K562 (cell line): ENCODE data around the gene PPP1R1C. TPM values are rescaled to one million over a fixed set of nuclear protein-coding genes. Genes with fewer than 3 reads are reported as not detected.

Experiments used
- ATAC-seq: fragments of 200-7000 bp; cut with Tn5 transposase; 3 replicates; pipeline ENCODE4 v1.9.1; 2020; ENCODE audit warnings: moderate library complexity
- BruUV-seq: library from RNA; stranded (reverse); fragments of 400-500 nt; replicated peaks from 2 replicates; lab custom pipeline; 2021; lab: Mats Ljungman, UMichigan
- CTCF ChIA-PET: fragments of 300-600 bp; formaldehyde crosslinking; extraction: SDS; loops from one replicate; lab custom pipeline; 2021; ENCODE audit warnings: low intra/inter-chr PET ratio; lab: Yijun Ruan, JAX
- POLR2A ChIA-PET: fragments of 300-600, 350-650 bp; sonication (Branson Sonifier 250); formaldehyde crosslinking; extraction: SDS; loops from one replicate; lab custom pipeline; 2021; ENCODE audit warnings: antibody characterized with exemption, inconsistent platforms; lab: Yijun Ruan, JAX
- DNase-seq, 4 experiments: peaks; one replicate each; pipeline versions ENCODE4 v3.0.0 to v3.0.0-alpha.2; 2011 to 2018; ENCODE audit warnings: low spot score in 3 of 4, mixed read lengths in 3 of 4; ENCODE audit errors: extremely low read depth in 1 of 4
- FAIRE-seq: peaks from 2 replicates; lab custom pipeline; 2011; peaks lifted over from hg19 to GRCh38; lab: Jason Lieb, UNC
- H2AFZ ChIP-seq: 2 replicates; pipeline ENCODE4 v1.6.0; 2011; ENCODE audit warnings: low read depth, low read length, control low read depth, inconsistent platforms
- H3K27ac ChIP-seq: fragments of 200-600 bp; 3 replicates; pipeline ENCODE4 v1.8.0; 2011; ENCODE audit warnings: low read depth, mild to moderate bottlenecking, control low read depth, inconsistent platforms, low read length, moderate library complexity, mixed read lengths; ENCODE audit errors: extremely low read depth
- H3K27me3 ChIP-seq, 2 experiments: fragments of 300-600 bp in 1 of 2; 2 replicates in 1 of 2; 3 replicates in 1 of 2; pipeline versions ENCODE4 v1.6.0 to v1.8.0; 2011; ENCODE audit warnings: inconsistent platforms in 2 of 2, low read length in 2 of 2, mild to moderate bottlenecking in 1 of 2, mixed read lengths in 1 of 2, moderate library complexity in 1 of 2; ENCODE audit not compliant: control insufficient read depth in 2 of 2, insufficient read depth in 2 of 2
- H3K36me3 ChIP-seq: fragments of 300-600 bp; 3 replicates; pipeline ENCODE4 v1.8.0; 2011; ENCODE audit warnings: mild to moderate bottlenecking, low read length, inconsistent platforms; ENCODE audit not compliant: control insufficient read depth, insufficient read depth
- H3K4me1 ChIP-seq, 2 experiments: fragments of 200-600 bp in 1 of 2; replicated peaks in 1 of 2; 2 replicates in 1 of 2; 3 replicates in 1 of 2; pipeline versions ENCODE4 v1.5.1 to v1.8.0; 2011; ENCODE audit warnings: inconsistent platforms in 2 of 2, low read length in 2 of 2, mild to moderate bottlenecking in 1 of 2, mixed read lengths in 1 of 2, moderate library complexity in 1 of 2; ENCODE audit not compliant: control insufficient read depth in 2 of 2, insufficient read depth in 2 of 2
- H3K4me2 ChIP-seq: 2 replicates; pipeline ENCODE4 v1.6.1; 2011; ENCODE audit warnings: low read length, control low read depth, inconsistent platforms, mixed read lengths; ENCODE audit not compliant: insufficient read depth
- H3K4me3 ChIP-seq: fragments of 200-600 bp; sonication (generic), shearing (Covaris generic); 2 replicates; pipeline ENCODE4 v1.5.1; 2016; ENCODE audit warnings: control low read depth, inconsistent platforms
- H3K79me2 ChIP-seq: fragments of 200-600 bp; 3 replicates; pipeline ENCODE4 v1.8.0; 2011; ENCODE audit warnings: low read length, inconsistent platforms; ENCODE audit not compliant: control insufficient read depth, insufficient read depth
- H3K9ac ChIP-seq, 2 experiments: 2 replicates each; pipeline versions ENCODE4 v1.6.0 to v1.6.1; 2011; ENCODE audit warnings: low read depth in 2 of 2, low read length in 2 of 2, control low read depth in 1 of 2, inconsistent platforms in 1 of 2, mild to moderate bottlenecking in 1 of 2, mixed read lengths in 1 of 2; ENCODE audit not compliant: insufficient read depth in 1 of 2
- H3K9me1 ChIP-seq: one replicate; pipeline ENCODE4 v1.6.0; 2011; ENCODE audit warnings: inconsistent platforms, mild to moderate bottlenecking, low read length, moderate library complexity; ENCODE audit not compliant: control insufficient read depth, insufficient read depth
- H3K9me3 ChIP-seq: replicated peaks from 2 replicates; pipeline ENCODE4 v1.5.1; 2011; ENCODE audit warnings: low read depth, low read length, inconsistent platforms; ENCODE audit not compliant: control insufficient read depth, insufficient read depth
- H4K20me1 ChIP-seq: replicated peaks from 2 replicates; pipeline ENCODE4 v1.6.1; 2011; ENCODE audit warnings: low read length, inconsistent platforms, mixed read lengths; ENCODE audit not compliant: control insufficient read depth, insufficient read depth
- WGBS: fragments of 100-300 bp; shearing (Covaris generic); methylation state at CpG from one replicate; pipeline ENCODE4 v1.1.6; 2016; ENCODE audit warnings: low coverage, mixed read lengths; ENCODE audit not compliant: insufficient coverage; ENCODE audit errors: missing lambda C conversion rate; 5-methylcytosine and 5-hydroxymethylcytosine counted together
- in situ Hi-C: fragments of 300-500 bp; cut with MboI; formaldehyde crosslinking; loops from 4 replicates; pipeline ENCODE4 v1.15.0; 2018; ENCODE audit warnings: inconsistent platforms, mixed read lengths
- intact Hi-C: fragments of 100-400 bp; cut with micrococcal nuclease; formaldehyde crosslinking; loops from 2 replicates; pipeline ENCODE4 v1.14.2; 2022
- polyA plus RNA-seq, 8 experiments: library from polyadenylated mRNA; depleted of rRNA in 4 of 8; stranded (reverse) in 5 of 8; unstranded in 3 of 8; fragments of >200 nt; fragmentation: Nextera tagmentation in 2 of 8; fragmentation: Illumina TruSeq in 1 of 8; extraction: Ambion mirVana in 2 of 8; extraction: Trizol in 1 of 8; gene quantifications; 2 replicates each; pipeline versions ENCODE4 v1.2.1 to v1.2.3, GENCODE V29; 2011 to 2014; ENCODE audit warnings: inconsistent platforms in 1 of 8, missing spikeins in 1 of 8
- total RNA-seq, 7 experiments: library from RNA; depleted of rRNA in 6 of 7; stranded (reverse); fragments of >200 nt in 6 of 7; fragmentation: Illumina TruSeq in 2 of 7; extraction: Trizol in 2 of 7; gene quantifications; 2 replicates each; pipeline versions ENCODE4 v1.2.1 to v1.2.3, GENCODE V29; 2011 to 2021; ENCODE audit warnings: low replicate concordance in 1 of 7
- TF ChIP-seq, protein P1 (sequence below), 2 experiments: fragments of 450-650 bp; IDR thresholded peaks; 2 replicates each; pipeline ENCODE4 v1.6.1; 2016
- TF ChIP-seq, protein P2 (sequence below): fragments of 450-650 bp; IDR thresholded peaks from 2 replicates; pipeline ENCODE4 v1.6.1; 2018; ENCODE audit warnings: mild to moderate bottlenecking, low read depth; ENCODE audit not compliant: partially characterized antibody

The PPP1R1C gene
- total and polyA plus RNA-seq, 9 of the 15 experiments (the other 6 are each of a cell fraction or from before 2014, with no cell fraction given): 0.09 to 0.64 (median 0.40) TPM; not detected in 2

DNA sequence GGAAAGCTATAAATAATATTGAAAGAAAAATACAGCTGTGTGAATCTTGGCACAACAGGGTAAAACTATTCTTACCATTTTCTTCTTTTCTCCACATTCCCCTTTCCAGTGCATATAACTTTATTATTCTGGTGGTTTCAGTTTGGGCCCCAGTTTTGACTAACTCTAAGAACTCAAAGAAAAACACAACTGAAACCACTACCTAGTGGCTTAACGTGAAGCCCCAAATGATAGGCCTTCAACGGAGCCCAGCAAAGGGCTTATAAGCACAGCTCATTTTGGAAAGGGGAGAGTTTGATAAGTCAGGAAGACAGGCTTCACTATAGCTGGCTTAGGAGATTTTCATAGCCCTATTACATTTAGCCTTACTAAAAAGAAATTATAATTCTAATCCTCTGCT is 62.4 kb downstream of the PPP1R1C start:
- ATAC-seq (no peak), DNase-seq (no peak), FAIRE-seq (no peak)
- no peaks in the 10 kb centered on the region for H3K36me3 ChIP-seq
- no peak overlapping the region for H3K4me2 ChIP-seq
- no peak overlapping the region for H3K27ac ChIP-seq
- H3K9me3 ChIP-seq: no peaks in the 10 kb centered on the region
- in situ Hi-C loops (no loop called here), intact Hi-C loops (no loop called here)
- H4K20me1 ChIP-seq: no peaks in the 10 kb centered on the region
- ChIA-PET CTCF (interaction anchor here (0.7 kb wide), 1 partner anchor 849 kb away, joined by 3 read pairs; no protein-coding TSS in a partner anchor), POLR2A (no interaction called here)
- TF ChIP-seq, protein P1, sequence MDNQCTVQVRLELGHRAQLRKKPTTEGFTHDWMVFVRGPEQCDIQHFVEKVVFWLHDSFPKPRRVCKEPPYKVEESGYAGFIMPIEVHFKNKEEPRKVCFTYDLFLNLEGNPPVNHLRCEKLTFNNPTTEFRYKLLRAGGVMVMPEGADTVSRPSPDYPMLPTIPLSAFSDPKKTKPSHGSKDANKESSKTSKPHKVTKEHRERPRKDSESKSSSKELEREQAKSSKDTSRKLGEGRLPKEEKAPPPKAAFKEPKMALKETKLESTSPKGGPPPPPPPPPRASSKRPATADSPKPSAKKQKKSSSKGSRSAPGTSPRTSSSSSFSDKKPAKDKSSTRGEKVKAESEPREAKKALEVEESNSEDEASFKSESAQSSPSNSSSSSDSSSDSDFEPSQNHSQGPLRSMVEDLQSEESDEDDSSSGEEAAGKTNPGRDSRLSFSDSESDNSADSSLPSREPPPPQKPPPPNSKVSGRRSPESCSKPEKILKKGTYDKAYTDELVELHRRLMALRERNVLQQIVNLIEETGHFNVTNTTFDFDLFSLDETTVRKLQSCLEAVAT (IDR thresholded peaks at IDR 0.05): no peak
- TF ChIP-seq, protein P2, sequence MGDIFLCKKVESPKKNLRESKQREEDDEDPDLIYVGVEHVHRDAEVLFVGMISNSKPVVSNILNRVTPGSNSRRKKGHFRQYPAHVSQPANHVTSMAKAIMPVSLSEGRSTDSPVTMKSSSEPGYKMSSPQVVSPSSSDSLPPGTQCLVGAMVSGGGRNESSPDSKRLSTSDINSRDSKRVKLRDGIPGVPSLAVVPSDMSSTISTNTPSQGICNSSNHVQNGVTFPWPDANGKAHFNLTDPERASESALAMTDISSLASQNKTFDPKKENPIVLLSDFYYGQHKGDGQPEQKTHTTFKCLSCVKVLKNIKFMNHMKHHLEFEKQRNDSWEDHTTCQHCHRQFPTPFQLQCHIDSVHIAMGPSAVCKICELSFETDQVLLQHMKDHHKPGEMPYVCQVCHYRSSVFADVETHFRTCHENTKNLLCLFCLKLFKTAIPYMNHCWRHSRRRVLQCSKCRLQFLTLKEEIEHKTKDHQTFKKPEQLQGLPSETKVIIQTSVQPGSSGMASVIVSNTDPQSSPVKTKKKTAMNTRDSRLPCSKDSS: no peak
- 0% methylated on average over 2 of the region's 2 CpGs for WGBS
- H3K4me3 ChIP-seq: no peak overlapping the region
- no peaks in the 10 kb centered on the region for H3K79me2 ChIP-seq
- no peak overlapping the region for H3K9ac ChIP-seq
- H3K4me1 ChIP-seq: no peaks in the 10 kb centered on the region
- no TSS peak for BruUV-seq
- no peaks in the 10 kb centered on the region for H3K9me1 ChIP-seq
- no peaks in the 10 kb centered on the region for H3K27me3 ChIP-seq
- H2AFZ ChIP-seq: no peak overlapping the region
